ENCODE results near the gene OGA.

DNA sequence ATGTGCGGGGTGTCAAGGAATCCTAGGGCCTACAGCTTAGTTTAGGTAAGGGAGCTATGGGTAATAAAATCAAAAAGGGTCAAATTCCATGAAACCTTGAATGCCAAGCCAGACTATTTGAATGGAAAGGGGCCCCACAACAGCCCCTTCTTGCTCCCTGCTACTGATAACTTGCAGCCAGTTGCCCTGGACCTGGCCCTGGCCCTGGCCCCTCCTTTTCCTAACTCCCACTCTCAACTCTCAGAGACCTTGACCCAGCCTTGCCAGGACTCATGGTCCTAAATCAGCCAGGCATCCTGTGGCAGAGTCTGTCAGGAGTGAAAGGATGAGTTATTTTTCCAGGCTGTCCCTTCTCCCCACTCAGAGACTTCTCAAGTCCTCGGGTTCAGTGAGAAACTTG is 19.5 kb upstream of the OGA start:
- TF ChIP-seq, protein P1, sequence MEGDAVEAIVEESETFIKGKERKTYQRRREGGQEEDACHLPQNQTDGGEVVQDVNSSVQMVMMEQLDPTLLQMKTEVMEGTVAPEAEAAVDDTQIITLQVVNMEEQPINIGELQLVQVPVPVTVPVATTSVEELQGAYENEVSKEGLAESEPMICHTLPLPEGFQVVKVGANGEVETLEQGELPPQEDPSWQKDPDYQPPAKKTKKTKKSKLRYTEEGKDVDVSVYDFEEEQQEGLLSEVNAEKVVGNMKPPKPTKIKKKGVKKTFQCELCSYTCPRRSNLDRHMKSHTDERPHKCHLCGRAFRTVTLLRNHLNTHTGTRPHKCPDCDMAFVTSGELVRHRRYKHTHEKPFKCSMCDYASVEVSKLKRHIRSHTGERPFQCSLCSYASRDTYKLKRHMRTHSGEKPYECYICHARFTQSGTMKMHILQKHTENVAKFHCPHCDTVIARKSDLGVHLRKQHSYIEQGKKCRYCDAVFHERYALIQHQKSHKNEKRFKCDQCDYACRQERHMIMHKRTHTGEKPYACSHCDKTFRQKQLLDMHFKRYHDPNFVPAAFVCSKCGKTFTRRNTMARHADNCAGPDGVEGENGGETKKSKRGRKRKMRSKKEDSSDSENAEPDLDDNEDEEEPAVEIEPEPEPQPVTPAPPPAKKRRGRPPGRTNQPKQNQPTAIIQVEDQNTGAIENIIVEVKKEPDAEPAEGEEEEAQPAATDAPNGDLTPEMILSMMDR (IDR thresholded peaks at IDR 0.05): no peak
- TF ChIP-seq POLR2AphosphoS5 (IDR thresholded peaks at IDR 0.05; ENCODE audit: insufficient read depth in 1 of 2, low read depth in 1 of 2) (no peak), POLR2A (IDR thresholded peaks at IDR 0.05) (no peak)
